ENCODE results near the gene MYCBP2.
A peak's percentile ranks its signal among the peaks of the same experiment; 100 is the strongest.
"Not testable (repeated sequence)": the region's sequence is repeated elsewhere in the genome, so short reads cannot be mapped to it uniquely, and the experiment has no call there.

The MYCBP2 gene

DNA sequence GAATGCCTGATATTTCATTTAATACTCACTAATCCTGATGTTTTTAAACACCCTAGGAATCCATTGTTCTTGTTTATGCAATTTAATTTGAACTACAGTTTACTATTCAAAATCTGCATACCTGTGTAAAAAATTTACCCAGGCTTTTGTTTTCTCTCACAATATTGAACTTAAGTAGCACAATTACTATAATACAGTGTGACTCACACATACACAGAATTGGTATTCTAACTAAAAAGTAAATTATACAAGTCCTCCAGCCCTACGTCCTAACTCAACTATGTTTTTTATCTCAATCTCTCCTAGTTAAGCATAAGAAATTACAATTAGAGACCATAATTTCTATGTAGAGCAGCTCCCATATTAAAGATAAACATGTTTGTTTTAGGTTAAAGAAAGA is 41.8 kb downstream of the MYCBP2 start:
- H3K4me3 ChIP-seq (ENCODE audit: low read length): no peak overlapping the region
- TF ChIP-seq, protein P1, sequence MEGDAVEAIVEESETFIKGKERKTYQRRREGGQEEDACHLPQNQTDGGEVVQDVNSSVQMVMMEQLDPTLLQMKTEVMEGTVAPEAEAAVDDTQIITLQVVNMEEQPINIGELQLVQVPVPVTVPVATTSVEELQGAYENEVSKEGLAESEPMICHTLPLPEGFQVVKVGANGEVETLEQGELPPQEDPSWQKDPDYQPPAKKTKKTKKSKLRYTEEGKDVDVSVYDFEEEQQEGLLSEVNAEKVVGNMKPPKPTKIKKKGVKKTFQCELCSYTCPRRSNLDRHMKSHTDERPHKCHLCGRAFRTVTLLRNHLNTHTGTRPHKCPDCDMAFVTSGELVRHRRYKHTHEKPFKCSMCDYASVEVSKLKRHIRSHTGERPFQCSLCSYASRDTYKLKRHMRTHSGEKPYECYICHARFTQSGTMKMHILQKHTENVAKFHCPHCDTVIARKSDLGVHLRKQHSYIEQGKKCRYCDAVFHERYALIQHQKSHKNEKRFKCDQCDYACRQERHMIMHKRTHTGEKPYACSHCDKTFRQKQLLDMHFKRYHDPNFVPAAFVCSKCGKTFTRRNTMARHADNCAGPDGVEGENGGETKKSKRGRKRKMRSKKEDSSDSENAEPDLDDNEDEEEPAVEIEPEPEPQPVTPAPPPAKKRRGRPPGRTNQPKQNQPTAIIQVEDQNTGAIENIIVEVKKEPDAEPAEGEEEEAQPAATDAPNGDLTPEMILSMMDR (conservative IDR thresholded peaks at IDR 0.05; ENCODE audit: low read length): no peak
- DNase-seq (ENCODE audit: low read depth): no peak

DNA sequence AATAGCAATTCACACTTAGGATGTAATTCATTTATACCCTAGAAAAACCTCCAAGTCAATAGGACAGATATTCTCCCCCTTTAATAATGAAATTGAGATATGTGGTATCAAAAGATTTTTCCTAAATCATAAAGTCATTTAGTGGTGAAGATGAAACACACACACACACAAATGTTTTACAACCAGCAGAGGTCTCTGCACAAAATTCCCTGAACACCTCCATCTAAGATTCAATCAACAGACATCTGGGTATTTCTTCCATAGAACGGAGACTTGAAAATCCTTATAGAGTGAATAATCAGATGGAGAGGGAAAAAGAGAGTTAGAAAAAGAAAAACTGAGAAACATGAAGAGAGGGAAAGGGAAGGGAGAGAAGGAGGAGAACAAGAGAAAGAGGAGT is 52.8 kb downstream of the MYCBP2 start:
- DNase-seq (ENCODE audit: low read depth): no peak
- TF ChIP-seq, protein P1 (conservative IDR thresholded peaks at IDR 0.05; ENCODE audit: low read length): 0 out of 2 replicates have a peak, but pooled peaks have one; percentile 9
- no peak overlapping the region for H3K4me3 ChIP-seq (ENCODE audit: low read length)

DNA sequence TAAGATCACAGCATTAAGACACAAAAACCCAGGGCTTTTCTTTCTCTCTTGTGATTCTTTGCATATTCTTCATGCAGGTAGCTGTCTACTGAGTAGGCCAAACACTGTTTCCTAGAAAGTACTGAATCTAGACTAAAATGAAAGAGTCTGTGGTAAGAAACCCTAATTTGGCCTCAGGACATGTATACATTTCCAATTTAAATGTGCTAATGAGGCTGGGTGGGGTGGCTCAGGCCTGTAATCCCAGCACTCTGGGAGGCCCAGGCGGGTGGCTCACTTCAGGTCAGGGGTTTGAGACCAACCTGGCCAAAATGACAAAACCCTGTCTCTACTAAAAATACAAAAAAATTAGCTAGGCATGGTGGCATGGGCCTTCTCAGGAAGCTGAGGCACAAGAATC is 57.8 kb downstream of the MYCBP2 start:
- H3K4me3 ChIP-seq (ENCODE audit: low read length): no peak overlapping the region
- no peak for DNase-seq (ENCODE audit: low read depth)
- TF ChIP-seq, protein P1 (conservative IDR thresholded peaks at IDR 0.05; ENCODE audit: low read length): no peak

DNA sequence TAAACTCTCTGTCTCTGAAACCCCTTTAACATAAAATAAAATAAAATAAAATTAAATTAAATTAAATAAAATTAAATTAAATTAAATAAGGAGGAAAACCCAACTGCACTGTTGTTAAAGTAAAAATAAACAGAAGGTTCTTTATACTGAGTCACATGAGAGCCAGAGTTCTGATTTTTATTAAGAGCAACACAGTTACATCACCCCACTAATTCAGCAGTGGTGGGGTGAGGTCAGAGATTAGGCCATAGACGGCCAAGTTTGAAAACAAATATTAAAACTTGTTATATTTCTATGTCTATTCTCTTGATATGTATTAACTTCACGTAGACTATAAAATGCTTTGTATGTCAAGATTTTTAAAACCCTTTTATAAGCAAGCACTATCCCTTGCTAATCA is 59.5 kb downstream of the MYCBP2 start:
- H3K4me3 ChIP-seq (ENCODE audit: low read length): no peak overlapping the region
- TF ChIP-seq, protein P1 (conservative IDR thresholded peaks at IDR 0.05; ENCODE audit: low read length): no peak
- DNase-seq (ENCODE audit: low read depth): peak; percentile 43

DNA sequence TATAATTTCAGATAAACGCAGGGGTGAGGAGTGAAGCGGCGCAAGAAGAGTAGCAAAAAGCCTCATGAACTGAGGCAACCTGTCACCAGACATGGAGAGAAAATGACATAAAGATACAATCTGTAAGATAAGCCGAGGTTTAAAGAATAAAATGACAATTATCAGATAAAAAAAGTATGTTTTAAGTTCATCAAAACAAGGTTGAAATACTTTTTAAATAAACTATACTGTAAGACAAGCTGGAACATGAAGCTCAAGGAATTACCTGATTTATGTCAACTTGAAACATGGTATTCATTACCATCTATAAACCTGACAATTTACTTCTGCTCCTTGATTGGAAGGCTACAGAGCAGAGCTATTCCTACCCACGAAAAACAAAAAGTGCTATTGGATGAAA is 61.6 kb downstream of the MYCBP2 start:
- no peak for DNase-seq (ENCODE audit: low read depth)

DNA sequence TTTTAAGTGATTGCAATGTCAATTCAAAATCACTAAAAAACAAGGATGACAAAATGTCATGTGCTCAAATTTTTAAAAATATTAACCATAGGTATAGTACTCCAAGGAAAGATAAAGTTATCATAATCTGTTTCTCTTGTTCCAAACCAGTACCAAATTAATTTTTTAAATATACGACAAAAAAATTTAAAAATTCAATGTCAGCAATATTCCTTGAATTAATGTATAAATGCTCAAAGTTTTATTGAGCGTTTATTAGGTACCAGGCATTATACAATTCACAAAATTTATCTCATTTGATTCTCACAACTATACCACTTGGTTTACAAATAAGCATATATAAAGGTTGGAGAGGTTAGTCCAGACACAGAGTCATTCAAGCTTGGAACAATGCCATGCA is 64.7 kb downstream of the MYCBP2 start:
- TF ChIP-seq, protein P1 (conservative IDR thresholded peaks at IDR 0.05; ENCODE audit: low read length): no peak
- H3K4me3 ChIP-seq (ENCODE audit: low read length): no peak overlapping the region

More for the DNA sequence above, 61.6 kb downstream of the MYCBP2 start:
- H3K4me3 ChIP-seq (ENCODE audit: low read length): no peak overlapping the region
- TF ChIP-seq, protein P1 (conservative IDR thresholded peaks at IDR 0.05; ENCODE audit: low read length): no peak

DNA sequence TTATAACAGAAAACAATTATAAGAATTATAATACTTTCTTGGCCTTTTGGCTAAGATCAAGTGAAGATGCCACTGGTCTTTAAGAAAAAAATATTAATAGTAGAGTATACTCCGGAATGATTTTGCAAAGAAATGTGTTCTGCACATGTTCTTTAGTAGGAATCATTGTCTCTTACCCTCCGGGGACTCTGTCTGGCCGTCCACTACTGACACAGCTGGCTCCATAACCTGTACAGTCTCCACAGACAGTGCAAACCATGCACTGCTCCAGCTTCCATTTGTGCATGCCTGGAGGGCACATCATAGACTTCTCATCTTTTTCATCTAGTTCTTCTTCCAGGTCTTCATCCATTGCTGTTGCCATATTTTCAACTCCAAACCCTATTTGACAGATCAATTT is 75.9 kb downstream of the MYCBP2 start:
- DNase-seq (ENCODE audit: low read depth): no peak

More for the DNA sequence above, 64.7 kb downstream of the MYCBP2 start:
- DNase-seq (ENCODE audit: low read depth): no peak

DNA sequence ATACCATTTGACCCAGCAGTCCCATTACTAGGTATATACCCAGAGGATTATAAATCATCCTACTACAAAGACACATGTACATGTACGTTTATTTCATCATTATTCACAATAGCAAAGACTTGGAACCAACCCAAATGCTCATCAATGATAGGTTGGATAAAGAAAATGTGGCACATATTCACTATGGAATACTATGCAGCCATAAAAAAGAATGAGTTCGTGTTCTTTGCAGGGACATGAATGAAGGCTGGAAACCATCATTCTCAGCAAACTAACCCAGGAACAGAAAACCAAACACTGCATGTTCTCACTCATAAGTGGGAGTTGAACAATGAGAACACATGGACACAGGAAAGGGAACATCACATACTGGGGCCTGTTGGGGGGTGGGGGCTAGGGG is 81.7 kb downstream of the MYCBP2 start:
- DNase-seq (ENCODE audit: low read depth); H3K4me3 ChIP-seq (ENCODE audit: low read length): not testable (repeated sequence)

More for the DNA sequence above, 75.9 kb downstream of the MYCBP2 start:
- H3K4me3 ChIP-seq (ENCODE audit: low read length): no peak overlapping the region
- TF ChIP-seq, protein P1 (conservative IDR thresholded peaks at IDR 0.05; ENCODE audit: low read length): no peak

Data from AG10803 (cell line).